HG03442 (cell line): ENCODE measurements around the gene TSPAN8.
"Not testable (repeated sequence)": the region's sequence is repeated elsewhere in the genome, so short reads cannot be mapped to it uniquely, and the experiment has no call there.

ENCODE experiments used
- ATAC-seq: cut with Tn5 transposase; IDR thresholded peaks from one replicate; pipeline ENCODE4 v1.9.1; 2021; ENCODE audit warnings: mild to moderate bottlenecking, moderate library complexity; ENCODE audit not compliant: unreplicated experiment

The TSPAN8 gene

GRCh38 chr12:71164568-71165197 is 6.9 kb upstream of the TSPAN8 start:
- no peak for ATAC-seq

- no peak for ATAC-seq
Measured at GRCh38 chr12:71164166-71164565, 6.4 kb upstream of the TSPAN8 start.

- ATAC-seq, result no peak
Measured at GRCh38 chr12:71162832-71163763, 5.3 kb upstream of the TSPAN8 start.

- ATAC-seq, result no peak
Measured at GRCh38 chr12:71161591-71161990, 3.8 kb upstream of the TSPAN8 start.

- ATAC-seq, result no peak
Measured at GRCh38 chr12:71160585-71160984, 2.8 kb upstream of the TSPAN8 start.

GRCh38 chr12:71159878-71160277 is 2.1 kb upstream of the TSPAN8 start:
- ATAC-seq, result no peak

- no peak for ATAC-seq
Measured at GRCh38 chr12:71159264-71159663, 1.5 kb upstream of the TSPAN8 start.

GRCh38 chr12:71158361-71158882 is 623 bp upstream of the TSPAN8 start:
- ATAC-seq, result no peak

- no peak for ATAC-seq
Measured at GRCh38 chr12:71155225-71155624, 2.6 kb downstream of the TSPAN8 start.

GRCh38 chr12:71152851-71153250 is 4.9 kb downstream of the TSPAN8 start:
- no peak for ATAC-seq

- not testable (repeated sequence) for ATAC-seq
Measured at GRCh38 chr12:71150041-71150440, 7.8 kb downstream of the TSPAN8 start.

GRCh38 chr12:71144682-71145081 is 13.1 kb downstream of the TSPAN8 start:
- ATAC-seq, result no peak

GRCh38 chr12:71142956-71143355 is 14.8 kb downstream of the TSPAN8 start:
- ATAC-seq, result no peak

GRCh38 chr12:71142016-71142415 is 15.8 kb downstream of the TSPAN8 start:
- ATAC-seq, result no peak

- ATAC-seq, result no peak
Measured at GRCh38 chr12:71141378-71141926, 16.3 kb downstream of the TSPAN8 start.

GRCh38 chr12:71139153-71139735 is 18.6 kb downstream of the TSPAN8 start:
- ATAC-seq, result no peak

- no peak for ATAC-seq
Measured at GRCh38 chr12:71138011-71138410, 19.8 kb downstream of the TSPAN8 start.

GRCh38 chr12:71135812-71136176 is 22.0 kb downstream of the TSPAN8 start:
- ATAC-seq, result no peak

GRCh38 chr12:71135077-71135811 is 22.6 kb downstream of the TSPAN8 start:
- no peak for ATAC-seq

- ATAC-seq, result no peak
Measured at GRCh38 chr12:71134405-71134804, 23.4 kb downstream of the TSPAN8 start.
